OCI-LY3 (cell line): ENCODE measurements around the gene RND3.

Experiments
- CTCF ChIP-seq: fragments of 200-600, 300-600 bp; sonication (generic); IDR thresholded peaks from 2 replicates; pipeline ENCODE4 v1.5.1; 2014; ENCODE audit warnings: antibody characterized with exemption, low read length, low read depth
- EZH2phosphoT487 ChIP-seq: fragments of 200-600 bp; shearing (Covaris generic); IDR thresholded peaks from 2 replicates; pipeline ENCODE4 v1.6.1; 2018; ENCODE audit warnings: antibody characterized with exemption, mixed run types, low read depth

GRCh38 chr2:150473767-150474166 is 13.7 kb downstream of the RND3 start:
- no peak for TF ChIP-seq CTCF
- no peak for TF ChIP-seq EZH2phosphoT487
